ENCODE results near the gene CA10. TPM values are rescaled to one million over a fixed set of nuclear protein-coding genes. Genes with fewer than 3 reads are reported as not detected.

The CA10 gene
- total RNA-seq = not detected
- long read RNA-seq = 0 reads

DNA sequence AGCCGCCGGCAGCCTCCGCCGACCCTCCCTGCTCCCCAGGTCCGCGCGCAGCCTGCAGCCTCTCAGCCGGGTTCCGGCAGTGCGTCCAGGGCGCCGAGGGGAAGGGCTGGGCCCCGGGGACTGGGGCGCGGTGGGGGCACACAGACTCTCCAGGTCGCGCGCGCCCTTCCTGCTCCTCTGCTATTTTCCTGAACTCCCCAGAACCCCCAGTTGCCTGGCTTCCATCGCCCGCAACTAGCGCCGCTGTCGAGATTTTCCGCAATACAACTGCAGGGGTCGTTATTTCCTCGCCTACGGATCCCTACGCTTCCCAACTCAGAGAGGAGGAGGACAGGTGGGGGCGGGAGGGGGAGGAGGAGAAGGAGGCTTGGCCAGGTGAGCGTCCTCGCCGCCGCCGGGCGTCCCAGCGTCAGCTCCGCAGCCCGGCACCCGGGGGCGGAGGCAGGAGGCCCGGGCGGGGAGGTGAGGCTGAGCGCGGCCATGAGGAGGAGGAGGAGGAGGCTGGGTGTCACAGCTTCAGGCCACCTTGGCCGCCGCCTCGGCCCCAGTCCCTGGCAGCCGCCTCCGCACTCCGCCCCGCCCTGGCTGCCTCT is at the start of gene CA10:
CA10 (minus strand) TSS at position 265 of the 593 bp plus-strand sequence.
- no peak for DNase-seq
- intact Hi-C loops (cut with DNase I, micrococcal nuclease) = no loop called here
- ATAC-seq = no peak

DNA sequence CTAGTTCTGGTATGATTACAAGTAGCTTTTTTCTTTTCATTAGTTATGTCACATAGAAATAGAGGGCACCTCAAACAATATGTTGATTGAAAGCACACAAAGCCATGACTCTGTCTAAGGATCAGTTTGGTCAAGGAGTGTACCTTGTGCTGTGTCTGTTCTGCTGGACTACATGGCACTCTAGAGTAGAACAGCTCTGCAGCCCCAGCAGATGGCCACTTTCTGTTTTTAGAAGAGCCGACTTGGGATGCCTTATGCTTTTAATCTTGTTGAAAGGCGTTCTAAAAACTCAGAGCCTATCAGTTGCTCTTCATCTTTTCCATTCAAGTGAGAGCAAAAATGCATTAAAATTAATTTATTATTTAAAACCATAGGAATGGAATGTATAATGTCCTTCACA is 49.3 kb upstream of the CA10 start:
- intact Hi-C loops (cut with DNase I, micrococcal nuclease) = no loop called here
- DNase-seq (no peak), ATAC-seq (no peak)

DNA sequence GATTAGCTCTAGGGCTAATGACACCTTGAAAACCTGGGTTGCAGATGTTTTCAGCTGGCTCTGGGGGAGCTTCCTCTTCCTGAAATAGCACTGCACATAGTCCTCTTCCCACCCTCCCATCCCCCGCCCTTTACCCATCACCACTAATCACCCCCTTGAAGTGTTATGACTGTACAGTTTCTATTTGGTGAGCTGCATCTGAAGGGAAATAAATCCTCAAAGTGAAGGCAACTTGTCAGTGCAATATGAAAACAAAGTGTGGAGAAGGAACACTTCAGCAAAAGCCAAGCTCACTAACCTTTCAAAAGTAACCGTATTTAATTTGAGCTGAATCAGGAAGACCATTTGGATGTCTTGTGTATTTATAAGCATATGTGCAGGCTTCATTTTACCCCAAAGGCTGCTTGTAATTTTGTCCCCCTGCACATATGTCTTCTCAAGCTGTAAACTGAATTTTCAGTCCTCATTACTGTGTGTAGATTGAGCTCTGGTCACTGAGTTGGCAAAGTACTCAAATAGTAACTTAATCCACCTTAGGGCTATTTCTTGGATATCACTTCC is 44.1 kb upstream of the CA10 start:
- intact Hi-C loops (cut with DNase I, micrococcal nuclease) = no loop called here
- DNase-seq = no peak
- ATAC-seq = no peak

DNA sequence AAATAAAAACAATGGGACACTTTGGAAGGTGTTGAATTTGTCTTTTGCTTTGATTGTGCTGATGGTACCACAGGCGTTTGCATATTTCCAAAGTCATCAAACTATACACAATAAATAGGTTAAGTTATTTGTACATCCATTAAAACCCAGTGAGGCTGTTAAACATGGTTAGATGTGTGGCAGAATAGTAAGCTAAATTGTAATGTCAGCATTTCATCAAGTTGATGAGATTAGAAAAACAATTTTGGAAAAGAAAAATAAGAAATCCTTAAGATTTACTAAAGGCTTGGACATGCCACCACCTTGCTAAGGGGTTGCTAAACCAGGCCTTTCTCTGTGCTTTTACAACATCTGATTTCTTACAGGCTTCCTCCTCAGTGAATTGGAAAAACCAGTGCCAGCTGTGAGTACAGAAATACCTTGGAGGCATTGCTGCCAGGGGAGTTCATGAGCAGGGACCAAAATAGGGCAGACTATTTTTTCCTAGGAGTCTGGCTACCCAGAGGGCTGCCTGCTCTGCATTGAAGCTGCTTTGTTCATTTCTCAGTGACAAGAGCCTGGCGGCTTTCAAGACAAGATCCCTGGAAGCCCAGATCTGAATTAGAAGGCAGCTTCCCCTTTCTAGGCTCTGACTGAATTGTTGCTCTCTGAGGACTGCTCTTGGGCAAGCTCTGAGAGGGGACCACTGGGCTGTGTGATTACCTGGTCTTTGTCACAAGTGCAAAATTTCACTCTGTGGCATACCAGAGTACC is 43.4 kb upstream of the CA10 start:
- ATAC-seq = no peak

DNA sequence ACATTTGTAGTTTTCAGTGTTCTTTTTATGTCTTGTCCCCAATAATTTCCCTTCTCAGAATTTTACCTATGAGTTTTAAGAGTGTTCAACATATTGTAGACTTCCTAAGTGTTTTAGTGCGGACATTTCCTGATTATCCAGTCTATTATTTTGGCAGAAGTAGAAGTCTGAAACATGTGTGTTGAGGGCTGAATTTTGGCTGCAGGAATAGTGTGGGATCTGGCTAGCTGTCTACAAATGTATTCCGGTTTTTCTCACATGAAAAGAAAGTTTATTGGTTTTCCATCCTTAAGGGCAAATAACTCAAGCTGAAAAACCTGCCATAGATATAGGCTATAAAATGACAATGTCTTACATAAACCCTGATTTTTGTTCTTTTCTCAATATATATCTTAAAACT is 33.0 kb upstream of the CA10 start:
- intact Hi-C loops (cut with DNase I, micrococcal nuclease) = no loop called here
- DNase-seq (no peak), ATAC-seq (no peak)

More for the DNA sequence above, 43.4 kb upstream of the CA10 start:
- intact Hi-C loops (cut with DNase I, micrococcal nuclease) = no loop called here
- no peak for DNase-seq

GRCh38 chr17:52181782-52182181 is 23.3 kb upstream of the CA10 start:
- intact Hi-C loops (cut with DNase I, micrococcal nuclease) = no loop called here
- ATAC-seq (no peak), DNase-seq (no peak)

- DNase-seq = no peak
- ATAC-seq = no peak
- intact Hi-C loops (cut with DNase I, micrococcal nuclease) = no loop called here
These were observed 19.5 kb upstream of the CA10 start for GRCh38 chr17:52178012-52178411.

DNA sequence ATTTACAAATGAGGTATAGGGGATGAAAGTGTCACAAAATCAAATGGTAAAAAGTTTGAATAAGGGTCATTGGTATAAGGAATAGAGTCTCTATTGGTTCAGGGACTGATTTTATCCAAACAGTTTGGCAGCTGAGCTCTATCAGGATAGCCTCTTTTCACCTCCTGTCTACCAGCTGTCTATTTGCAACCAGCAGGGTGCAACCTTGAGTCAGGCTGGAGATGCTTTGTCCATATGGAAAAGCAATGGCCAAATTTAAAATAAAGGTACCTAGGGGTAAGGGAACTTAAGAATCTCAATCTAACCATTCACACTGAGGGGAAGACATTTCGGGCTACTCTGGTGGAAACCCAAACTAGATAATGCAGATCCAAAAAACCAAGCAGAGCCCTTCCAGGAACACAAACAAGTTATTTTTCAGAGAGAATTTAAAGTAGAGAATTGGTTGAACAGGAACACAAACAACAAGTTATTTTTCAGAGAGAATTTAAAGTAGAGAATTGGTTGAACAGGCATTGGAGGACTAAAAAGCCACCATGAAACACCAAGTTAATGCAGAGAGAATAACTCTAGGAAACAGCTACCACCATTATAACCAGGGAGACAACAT is 12.6 kb upstream of the CA10 start:
- intact Hi-C loops (cut with DNase I, micrococcal nuclease) = no loop called here
- DNase-seq = peak in 1 of 2 donors; percentile 29
- ATAC-seq = no peak

DNA sequence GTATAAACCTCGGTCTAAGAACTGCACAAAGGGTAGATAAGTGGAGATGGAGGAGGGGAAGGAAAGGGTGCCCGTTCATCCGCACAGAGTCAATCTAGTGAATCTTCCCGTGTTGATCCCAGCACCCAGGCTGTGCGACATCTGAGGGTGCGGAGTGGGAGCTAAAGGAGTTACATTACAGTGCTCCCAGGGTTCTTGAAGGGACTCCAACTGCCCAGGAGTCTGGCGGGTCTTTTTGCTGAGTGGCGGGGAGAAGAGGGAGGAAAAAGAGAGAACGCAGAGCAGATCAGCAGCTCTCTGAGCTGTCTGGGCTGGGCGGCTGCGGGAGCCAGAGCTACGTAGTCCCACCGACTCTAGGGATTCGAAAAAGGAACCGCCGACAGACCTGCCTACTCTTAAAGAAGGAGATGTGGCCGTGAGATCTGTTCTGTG is 1.6 kb upstream of the CA10 start:
- ATAC-seq (no peak), DNase-seq (no peak)
- intact Hi-C loops (cut with DNase I, micrococcal nuclease) = no loop called here

DNA sequence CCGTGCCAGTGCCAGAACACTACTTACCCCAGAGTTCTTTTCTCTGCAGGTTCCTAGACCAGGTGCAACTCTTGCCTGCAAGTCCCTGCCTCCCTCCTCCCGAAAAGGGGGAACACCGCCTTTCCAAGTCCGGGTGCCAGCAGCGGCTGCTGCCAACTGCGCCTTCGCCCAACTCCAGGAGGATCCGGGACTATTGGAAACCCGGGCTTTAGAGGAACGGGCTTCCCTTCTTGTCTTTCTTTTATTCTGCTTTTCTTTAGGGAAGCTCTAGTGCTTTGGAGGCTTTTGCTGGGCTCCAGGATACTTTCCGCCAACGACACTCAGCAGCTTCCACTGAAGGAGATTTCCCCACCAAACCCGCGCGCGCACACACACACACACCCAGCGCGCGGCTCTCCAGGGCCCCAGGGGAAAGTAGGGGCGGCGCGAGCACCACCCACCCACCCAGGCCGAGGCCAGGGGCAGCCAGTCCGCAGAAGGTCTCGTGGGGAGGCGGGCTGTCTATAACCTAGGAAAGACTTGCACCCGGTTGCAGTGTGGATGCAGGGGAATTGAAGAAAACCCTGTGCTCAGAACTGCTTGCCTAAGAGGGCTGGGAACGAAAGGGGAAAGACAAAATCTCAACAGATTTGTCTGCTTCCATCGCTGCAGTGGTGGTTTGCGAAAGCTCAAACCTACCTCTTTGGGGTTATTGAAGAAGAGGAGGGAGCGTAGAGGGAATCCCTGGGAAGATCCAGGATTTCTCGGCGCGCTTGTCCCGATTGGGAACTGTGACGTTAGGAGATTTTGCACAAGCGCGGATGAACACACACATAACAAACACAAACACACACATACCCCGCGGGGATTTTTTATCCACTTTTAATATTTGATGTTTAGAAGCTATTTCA is 977 bp upstream of the CA10 start:
- intact Hi-C loops (cut with DNase I, micrococcal nuclease) = no loop called here
- DNase-seq = no peak
- no peak for ATAC-seq

DNA sequence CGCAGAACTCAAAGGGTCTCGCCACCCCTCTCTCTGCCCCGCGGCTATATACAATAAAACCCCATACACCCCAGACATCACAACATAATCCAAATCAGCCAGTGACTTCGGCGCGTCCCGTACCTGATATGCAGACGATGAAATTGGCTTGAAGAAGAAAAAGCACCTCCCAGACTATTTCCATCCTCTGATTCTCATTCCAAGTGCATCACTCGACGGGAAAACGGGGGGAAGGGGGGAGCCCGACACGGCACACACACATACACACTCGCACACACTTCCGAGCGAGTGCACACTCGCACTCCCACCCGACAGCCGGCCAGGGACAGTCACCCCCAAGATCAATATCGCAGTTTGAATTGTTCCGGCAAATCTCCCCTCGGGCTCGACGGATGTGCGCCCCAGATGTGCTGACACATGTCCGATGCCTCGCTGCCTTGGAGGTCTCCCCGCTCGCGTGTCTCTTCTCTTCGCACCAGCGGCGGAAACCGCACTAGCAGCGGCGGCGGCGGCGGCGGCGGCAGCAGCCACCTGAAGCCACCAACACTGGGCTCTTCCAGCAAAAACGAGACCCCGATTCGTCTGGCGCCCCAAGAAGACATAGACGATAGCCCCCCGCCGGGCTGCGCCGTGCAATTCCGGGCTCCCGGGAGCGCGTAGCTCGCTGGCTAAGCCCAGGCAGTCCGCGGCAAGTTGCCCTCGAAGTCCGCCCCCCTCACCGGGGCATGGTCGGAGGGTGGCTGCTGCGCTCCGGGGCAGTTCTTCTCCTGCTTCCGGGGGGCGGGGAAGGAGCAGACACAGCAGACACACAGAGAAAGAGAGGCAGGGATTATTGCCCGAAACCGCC is 688 bp downstream of the CA10 start:
- DNase-seq = no peak
- intact Hi-C loops (cut with DNase I, micrococcal nuclease) = no loop called here
- no peak for ATAC-seq

DNA sequence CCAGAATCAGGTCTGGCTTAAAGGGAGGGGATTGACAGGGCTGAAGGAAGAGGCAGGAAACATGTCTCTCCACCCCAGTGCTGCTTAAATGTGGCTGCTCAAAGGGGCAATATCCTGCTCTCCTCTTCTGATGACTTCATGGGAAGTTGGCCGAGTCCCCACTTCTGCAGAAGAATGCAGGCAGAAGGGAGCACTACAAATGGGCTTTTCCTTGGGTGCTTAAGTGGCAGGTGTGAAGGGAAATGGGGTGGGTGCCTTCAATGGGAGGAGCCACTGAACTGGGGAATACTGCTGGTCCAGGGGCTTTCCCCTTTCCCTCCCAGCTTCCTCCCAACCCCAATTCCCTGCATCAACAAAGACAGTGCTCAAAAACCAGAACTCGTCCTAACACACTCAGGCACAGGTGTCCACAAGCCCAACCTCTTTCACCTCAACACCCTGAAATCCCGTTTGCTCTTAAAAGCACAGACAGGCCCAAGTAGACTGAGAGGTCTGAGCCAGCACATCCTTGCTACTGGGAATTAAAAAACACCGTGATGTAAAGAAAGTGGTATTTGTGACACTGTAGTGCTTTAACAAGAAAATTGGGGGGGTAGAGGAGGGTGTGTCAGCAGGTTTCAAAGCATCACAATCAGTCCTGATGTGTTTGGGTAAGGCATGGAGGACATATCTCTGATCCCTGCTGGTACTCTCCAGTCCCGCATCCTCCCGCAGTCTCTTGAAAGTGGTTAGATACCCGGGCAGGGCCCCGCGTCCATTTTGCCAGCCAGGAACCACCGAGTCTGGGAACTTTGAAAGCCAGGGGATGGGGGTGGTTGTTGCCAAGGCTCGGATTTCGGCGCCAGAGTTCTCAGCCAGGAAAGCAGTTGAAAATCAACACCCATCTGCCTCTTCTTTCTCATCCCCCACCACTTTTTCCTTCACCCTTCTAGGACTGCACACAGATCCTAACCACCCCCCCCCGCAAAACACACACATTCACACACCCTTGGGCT is 1.6 kb downstream of the CA10 start:
- intact Hi-C loops (cut with DNase I, micrococcal nuclease) = no loop called here
- DNase-seq (no peak), ATAC-seq (no peak)

- DNase-seq = no peak
- intact Hi-C loops (cut with DNase I, micrococcal nuclease) = no loop called here
- no peak for ATAC-seq
These were observed 3.2 kb downstream of the CA10 start for GRCh38 chr17:52155301-52155700.

DNA sequence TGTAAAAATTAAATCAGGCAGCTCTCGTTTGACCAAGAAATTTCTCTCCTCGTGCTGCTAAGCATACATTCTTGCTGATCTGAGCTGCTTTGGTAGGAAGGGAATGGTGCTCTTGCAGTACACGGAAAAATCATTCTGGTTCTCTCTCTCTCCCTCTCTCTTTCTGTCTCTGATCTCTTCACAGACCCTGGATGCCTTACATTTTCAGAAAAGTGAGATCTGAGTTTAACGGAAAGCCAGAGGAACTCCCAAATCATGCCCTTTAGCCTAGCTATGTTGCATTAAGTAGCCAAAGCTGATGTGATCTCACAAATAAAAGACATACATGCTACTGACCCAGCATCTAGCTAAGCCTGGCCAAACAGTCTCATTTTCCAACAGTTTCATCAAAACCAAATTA is 4.0 kb downstream of the CA10 start:
- intact Hi-C loops (cut with DNase I, micrococcal nuclease) = no loop called here
- ATAC-seq = no peak

DNA sequence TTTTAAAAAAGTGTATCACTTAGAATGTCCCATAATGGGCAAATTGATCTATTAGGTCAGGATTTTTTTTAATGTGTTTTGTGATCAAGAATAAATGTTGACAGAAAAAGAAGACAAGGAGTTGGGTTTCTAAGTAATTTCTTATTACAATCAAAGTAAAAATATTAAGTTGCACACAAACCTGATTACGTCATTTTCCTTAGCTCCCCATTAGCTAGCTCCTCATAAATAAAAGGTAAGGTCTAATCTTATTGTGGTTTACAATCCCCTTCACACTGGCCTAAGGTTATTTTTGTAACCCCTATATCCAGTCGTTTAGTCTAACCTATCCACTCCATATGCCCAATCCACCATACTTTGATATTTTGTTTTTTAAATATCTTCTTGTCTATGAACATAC is 7.6 kb downstream of the CA10 start:
- intact Hi-C loops (cut with DNase I, micrococcal nuclease) = no loop called here
- ATAC-seq = no peak
- DNase-seq = no peak

More for the DNA sequence above, 4.0 kb downstream of the CA10 start:
- DNase-seq = no peak

- intact Hi-C loops (cut with DNase I, micrococcal nuclease) = no loop called here
- DNase-seq = no peak
- no peak for ATAC-seq
These were observed 8.9 kb downstream of the CA10 start for GRCh38 chr17:52149626-52150025.

GRCh38 chr17:52148969-52149351 is 9.6 kb downstream of the CA10 start:
- DNase-seq = no peak
- intact Hi-C loops (cut with DNase I, micrococcal nuclease) = no loop called here
- ATAC-seq = no peak
